ENCODE measurements around the gene DYNC1I1. TPM values are rescaled to one million over a fixed set of nuclear protein-coding genes. Genes with fewer than 3 reads are reported as not detected.

DYNC1I1 gene
- total RNA-seq, 1 experiment from 2014 or later, result not detected

- no peak for DNase-seq
- Histone ChIP-seq H3K9me3 (ENCODE audit: insufficient read depth, low read depth) (no peaks in the 10 kb centered on the region), H3K27me3 (ENCODE audit: insufficient read depth, low read depth) (0 out of 2 replicates have a peak, but pooled peaks cover 4% of the 10 kb centered on the region), H3K4me3 (no peak overlapping the region), H3F3A (ENCODE audit: insufficient read depth, low read depth) (no peaks in the 10 kb centered on the region), H3K36me3 (ENCODE audit: low read depth) (no peaks in the 10 kb centered on the region), H3K27ac (no peak overlapping the region), H3K4me2 (no peak overlapping the region), H4K20me1 (ENCODE audit: insufficient read depth) (no peaks in the 10 kb centered on the region), H3K9me2 (ENCODE audit: insufficient read depth) (no peaks in the 10 kb centered on the region), H2AFZ (no peak overlapping the region), H3K4me1 (replicated peaks; ENCODE audit: insufficient read depth) (no peaks in the 10 kb centered on the region), H3K79me2 (ENCODE audit: low read depth) (no peaks in the 10 kb centered on the region)
- TF ChIP-seq EZH2 (IDR thresholded peaks at IDR 0.05; ENCODE audit: low read depth), result no peak
- TF ChIP-seq, protein P1, sequence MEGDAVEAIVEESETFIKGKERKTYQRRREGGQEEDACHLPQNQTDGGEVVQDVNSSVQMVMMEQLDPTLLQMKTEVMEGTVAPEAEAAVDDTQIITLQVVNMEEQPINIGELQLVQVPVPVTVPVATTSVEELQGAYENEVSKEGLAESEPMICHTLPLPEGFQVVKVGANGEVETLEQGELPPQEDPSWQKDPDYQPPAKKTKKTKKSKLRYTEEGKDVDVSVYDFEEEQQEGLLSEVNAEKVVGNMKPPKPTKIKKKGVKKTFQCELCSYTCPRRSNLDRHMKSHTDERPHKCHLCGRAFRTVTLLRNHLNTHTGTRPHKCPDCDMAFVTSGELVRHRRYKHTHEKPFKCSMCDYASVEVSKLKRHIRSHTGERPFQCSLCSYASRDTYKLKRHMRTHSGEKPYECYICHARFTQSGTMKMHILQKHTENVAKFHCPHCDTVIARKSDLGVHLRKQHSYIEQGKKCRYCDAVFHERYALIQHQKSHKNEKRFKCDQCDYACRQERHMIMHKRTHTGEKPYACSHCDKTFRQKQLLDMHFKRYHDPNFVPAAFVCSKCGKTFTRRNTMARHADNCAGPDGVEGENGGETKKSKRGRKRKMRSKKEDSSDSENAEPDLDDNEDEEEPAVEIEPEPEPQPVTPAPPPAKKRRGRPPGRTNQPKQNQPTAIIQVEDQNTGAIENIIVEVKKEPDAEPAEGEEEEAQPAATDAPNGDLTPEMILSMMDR (conservative IDR thresholded peaks at IDR 0.05), result no peak
- BruUV-seq (replicated peaks), result no TSS peak
- ChIA-PET POLR2A (ENCODE audit: unreplicated experiment) (no interaction called here), CTCF (no interaction called here)
- intact Hi-C loops (cut with micrococcal nuclease; ENCODE audit: unreplicated experiment), result no loop called here
These were observed 16.9 kb upstream of the DYNC1I1 start for GRCh38 chr7:95755277-95755934.

DNA sequence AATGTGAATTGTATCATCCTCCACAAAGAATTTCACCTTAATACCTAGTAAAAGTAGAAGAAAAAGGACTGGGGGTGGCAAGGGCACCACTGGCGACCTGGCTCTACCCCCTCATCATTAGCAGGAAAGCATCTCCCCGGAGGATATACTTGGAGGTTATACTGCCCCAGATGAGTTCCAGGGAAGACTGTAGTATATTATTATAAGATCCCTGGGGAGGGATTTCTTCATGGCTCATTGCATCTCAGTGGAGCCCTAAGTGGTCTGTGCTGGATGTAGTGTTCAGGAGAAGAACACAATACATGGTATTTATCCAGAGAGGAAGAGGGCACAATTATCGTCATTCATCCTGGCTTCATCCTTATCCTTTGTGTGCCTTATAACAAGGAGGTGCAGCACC, 14.2 kb upstream of the DYNC1I1 start:
- CTCF ChIA-PET, result no interaction called here
- no peak overlapping the region for H3K4me2 ChIP-seq
- no peaks in the 10 kb centered on the region for H3K9me2 ChIP-seq (ENCODE audit: insufficient read depth)
- H3K27me3 ChIP-seq (ENCODE audit: insufficient read depth, low read depth), result 0 out of 2 replicates have a peak, but pooled peaks cover 4% of the 10 kb centered on the region
- no peak overlapping the region for H3K4me3 ChIP-seq
- no peak overlapping the region for H3K27ac ChIP-seq
- no peak overlapping the region for H2AFZ ChIP-seq
- H3F3A ChIP-seq (ENCODE audit: insufficient read depth, low read depth), result no peaks in the 10 kb centered on the region
- no TSS peak for BruUV-seq (replicated peaks)
- H3K4me1 ChIP-seq (replicated peaks; ENCODE audit: insufficient read depth), result no peaks in the 10 kb centered on the region
- H3K79me2 ChIP-seq (ENCODE audit: low read depth), result no peaks in the 10 kb centered on the region
- no peaks in the 10 kb centered on the region for H3K9me3 ChIP-seq (ENCODE audit: insufficient read depth, low read depth)
- intact Hi-C loops (cut with micrococcal nuclease; ENCODE audit: unreplicated experiment), result no loop called here
- TF ChIP-seq, protein P1 (conservative IDR thresholded peaks at IDR 0.05), result no peak
- TF ChIP-seq EZH2 (IDR thresholded peaks at IDR 0.05; ENCODE audit: low read depth), result no peak
- no peak for DNase-seq
- no peaks in the 10 kb centered on the region for H4K20me1 ChIP-seq (ENCODE audit: insufficient read depth)
- POLR2A ChIA-PET (ENCODE audit: unreplicated experiment), result no interaction called here
- H3K36me3 ChIP-seq (ENCODE audit: low read depth), result no peaks in the 10 kb centered on the region

DNA sequence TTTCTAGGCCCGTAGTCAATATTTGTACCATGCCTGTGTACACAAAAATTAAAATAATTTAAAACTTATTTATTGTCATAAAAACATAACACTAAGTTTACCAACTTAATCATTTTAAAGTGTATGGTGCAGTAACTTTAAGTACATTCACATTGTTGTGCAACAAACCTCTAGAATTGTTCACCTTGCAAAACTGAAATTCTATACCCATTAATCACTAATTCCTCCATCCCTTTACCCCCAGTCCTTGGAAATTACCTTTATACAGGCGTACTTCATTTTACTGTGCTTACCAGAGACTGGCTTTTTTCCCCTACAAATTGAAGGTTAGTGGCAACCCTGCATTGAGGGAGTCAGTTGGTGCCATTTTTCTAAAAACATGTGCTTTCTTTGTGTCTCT, 6.3 kb upstream of the DYNC1I1 start:
- Histone ChIP-seq H3K36me3 (ENCODE audit: low read depth) (no peaks in the 10 kb centered on the region), H3K9me2 (ENCODE audit: insufficient read depth) (no peaks in the 10 kb centered on the region), H3K9me3 (ENCODE audit: insufficient read depth, low read depth) (no peaks in the 10 kb centered on the region), H3K4me1 (replicated peaks; ENCODE audit: insufficient read depth) (no peaks in the 10 kb centered on the region), H4K20me1 (ENCODE audit: insufficient read depth) (no peaks in the 10 kb centered on the region), H3K27me3 (ENCODE audit: insufficient read depth, low read depth) (no peaks in the 10 kb centered on the region), H3K4me3 (no peak overlapping the region), H3K4me2 (no peak overlapping the region), H3K79me2 (ENCODE audit: low read depth) (no peaks in the 10 kb centered on the region), H3K27ac (no peak overlapping the region), H3F3A (ENCODE audit: insufficient read depth, low read depth) (no peaks in the 10 kb centered on the region), H2AFZ (no peak overlapping the region)
- ChIA-PET POLR2A (ENCODE audit: unreplicated experiment) (no interaction called here), CTCF (no interaction called here)
- intact Hi-C loops (cut with micrococcal nuclease; ENCODE audit: unreplicated experiment), result no loop called here
- no TSS peak for BruUV-seq (replicated peaks)
- no peak for DNase-seq
- TF ChIP-seq, protein P1 (conservative IDR thresholded peaks at IDR 0.05), result no peak
- no peak for TF ChIP-seq EZH2 (IDR thresholded peaks at IDR 0.05; ENCODE audit: low read depth)
